SKM-1 treated with dmso at 0.1 percent for 144 hours (cell line): ENCODE data around the gene SLC30A10.
"Not testable (repeated sequence)": the region's sequence is repeated elsewhere in the genome, so short reads cannot be mapped to it uniquely, and the experiment has no call there.

Source experiments
- DNase-seq: peaks from one replicate; lab custom pipeline; 2025; ENCODE audit not compliant: unreplicated experiment; lab: John Stamatoyannopoulos, UW

Gene SLC30A10

DNA sequence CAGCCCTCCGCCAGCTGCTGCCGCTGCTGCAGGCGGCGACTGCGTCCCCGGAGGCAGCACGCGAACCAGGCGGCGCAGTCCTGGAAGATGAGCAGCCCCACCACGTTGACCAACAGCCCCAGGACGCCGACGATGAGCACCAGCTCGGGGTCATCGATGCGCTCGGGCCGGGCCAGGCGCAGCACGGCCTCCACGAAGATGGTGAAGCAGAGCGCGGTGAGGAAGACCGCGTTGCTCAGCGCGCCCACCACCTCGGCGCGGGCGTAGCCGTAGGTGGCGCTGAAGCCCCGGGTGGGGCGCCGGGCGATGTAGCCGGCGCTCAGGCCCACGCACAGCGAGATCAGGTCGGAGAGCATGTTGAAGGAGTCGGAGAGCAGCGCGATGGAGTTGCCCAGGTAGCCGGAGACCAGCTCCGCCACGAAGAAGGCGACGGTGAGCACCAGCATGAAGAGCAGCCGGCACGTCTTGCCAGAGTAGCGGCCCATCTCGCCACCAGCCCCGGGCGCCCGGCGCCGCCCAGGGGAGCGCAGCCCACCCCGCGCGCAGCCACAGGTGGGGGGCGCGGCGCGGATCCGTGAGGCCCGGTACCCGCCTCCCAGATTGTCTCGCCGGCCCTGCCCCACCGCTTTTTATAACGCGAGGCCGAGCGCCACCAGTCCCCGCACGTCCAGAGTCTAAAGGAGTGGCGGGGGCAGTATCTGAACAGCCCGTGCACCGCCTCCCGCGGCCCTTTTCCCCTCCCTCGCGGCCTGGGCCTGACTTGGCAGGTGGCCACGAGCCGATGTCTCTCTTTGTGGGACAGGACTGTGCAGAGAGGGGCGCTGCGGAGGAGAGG lies at the start of gene SLC30A10:
SLC30A10 (minus strand) TSS at position 602 of the 835 bp plus-strand sequence; CDS start at position 485, 117 bp downstream.
- no peak for DNase-seq

DNA sequence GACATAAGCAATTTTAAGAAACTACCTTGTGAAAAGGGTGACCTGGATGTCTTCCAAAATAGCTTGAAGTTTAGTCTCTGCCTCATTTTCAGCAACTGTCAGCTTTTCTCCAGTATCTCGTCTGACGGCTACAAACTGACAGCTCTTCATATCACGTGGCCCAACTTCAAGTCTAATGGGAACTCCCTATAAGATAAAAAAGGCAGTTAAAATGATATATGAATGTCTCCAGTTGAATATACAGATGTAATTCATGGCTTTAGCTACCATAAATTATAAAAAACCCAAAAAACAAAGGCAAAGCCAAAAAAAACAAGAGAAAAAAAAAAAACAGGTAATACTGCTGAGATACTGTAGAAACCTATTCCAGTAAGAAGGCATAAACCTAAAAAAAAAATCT lies 44.9 kb upstream of the SLC30A10 start:
- DNase-seq, result no peak

DNA sequence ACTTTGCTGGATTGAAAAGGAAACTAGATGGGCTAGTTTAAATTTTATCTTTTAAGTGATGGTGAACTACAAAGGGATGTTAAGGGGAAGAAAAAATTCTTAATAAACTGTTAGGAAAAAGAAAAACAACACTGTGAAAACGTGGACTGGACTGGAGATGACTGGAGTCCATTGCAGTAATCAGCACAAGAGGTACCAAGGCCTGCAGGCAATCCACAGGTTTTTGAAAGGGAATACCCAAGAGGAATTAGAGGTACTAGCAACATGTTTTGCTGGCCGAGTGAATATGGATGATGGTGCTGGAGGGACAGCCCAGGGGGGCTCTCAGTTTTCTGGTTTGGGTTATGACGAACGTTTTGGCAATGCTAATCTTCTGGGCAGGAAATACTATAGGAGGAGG lies 39.0 kb upstream of the SLC30A10 start:
- no peak for DNase-seq

DNA sequence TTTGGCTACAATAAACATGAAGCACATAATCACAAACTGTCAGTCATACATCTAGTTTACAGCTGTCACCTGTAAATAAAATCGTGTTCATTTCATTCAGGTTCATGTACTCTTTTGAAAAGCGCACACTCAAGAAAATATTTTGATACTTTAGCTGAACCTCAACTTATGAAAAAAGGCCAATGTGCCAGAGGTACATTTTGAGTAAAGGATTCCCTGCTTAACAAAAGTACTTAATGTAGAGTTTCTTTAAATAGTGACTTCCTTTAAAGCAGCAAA lies 37.7 kb upstream of the SLC30A10 start:
- no peak for DNase-seq

DNA sequence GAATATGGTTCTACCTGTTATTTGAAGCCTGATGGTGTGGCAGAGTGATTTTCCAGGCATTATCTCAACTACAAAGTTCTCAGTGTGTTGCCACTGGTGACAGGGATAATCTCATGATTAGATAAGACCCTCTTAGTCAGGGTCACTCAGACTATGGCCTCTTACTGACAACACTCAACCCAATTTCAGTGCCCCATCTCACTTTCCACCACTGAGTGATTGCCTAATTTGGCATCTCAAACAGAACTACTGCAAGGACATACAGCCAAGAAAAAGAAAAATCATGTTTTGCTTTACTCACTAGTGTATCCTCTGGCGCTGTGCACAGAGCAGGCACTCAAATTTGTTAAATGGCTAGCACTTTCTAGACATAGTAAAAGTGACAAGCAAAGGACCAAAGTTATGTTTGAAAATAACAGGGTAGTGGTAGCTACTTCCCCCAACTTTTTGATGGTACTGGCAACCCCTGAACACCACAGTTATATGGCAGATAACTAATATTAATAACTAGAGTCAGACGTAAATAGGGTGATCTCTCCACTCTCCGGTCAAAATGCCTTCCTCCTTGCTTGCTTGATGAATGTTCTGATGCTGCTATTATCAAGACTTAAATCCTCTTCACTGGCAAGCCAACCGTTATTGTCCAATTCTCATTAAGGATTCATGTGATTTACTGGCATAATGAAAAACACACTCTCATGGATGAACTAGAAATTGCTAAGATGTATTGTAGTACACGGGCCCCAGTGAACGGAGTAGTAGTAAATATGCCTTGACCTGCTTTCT lies 37.1 kb upstream of the SLC30A10 start:
- DNase-seq, result no peak

DNA sequence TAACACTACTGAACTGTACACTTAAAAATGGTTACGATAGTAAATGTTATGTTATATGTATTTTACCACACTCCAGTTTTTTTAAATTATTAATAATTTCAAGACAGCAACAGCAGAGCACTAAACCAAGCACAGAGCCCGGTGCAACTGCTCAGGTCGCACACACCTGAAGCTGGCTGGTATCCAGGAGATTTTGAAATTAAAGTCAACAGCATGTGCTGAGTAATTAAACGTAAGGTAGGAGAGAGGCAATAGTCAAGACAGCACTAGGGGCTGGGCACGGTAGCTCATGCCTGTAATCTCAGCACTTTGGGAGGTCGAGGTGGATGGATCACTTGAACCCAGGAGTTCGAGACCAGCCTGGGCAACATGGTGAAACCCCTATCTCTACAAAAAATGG lies 35.1 kb upstream of the SLC30A10 start:
- DNase-seq, result no peak

DNA sequence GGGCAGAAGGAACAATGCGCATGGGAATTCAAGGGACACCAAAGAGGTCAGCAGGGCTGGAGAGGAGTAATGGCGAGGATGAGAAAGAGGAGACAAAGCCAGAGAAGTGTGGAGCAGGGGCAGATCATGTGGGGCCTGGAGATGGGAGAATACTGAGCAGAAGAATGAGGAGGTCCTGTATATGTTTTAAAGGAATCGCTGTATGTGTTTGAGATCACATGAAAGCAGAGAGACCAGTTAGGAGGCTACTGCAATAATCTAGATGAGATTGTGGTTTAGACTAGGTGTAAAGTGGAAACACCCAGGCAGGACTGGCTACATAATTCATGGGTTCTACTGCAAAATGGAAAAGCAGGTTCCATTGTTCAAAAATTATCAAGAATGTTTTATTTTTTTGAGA lies 33.3 kb upstream of the SLC30A10 start:
- DNase-seq, result no peak

DNA sequence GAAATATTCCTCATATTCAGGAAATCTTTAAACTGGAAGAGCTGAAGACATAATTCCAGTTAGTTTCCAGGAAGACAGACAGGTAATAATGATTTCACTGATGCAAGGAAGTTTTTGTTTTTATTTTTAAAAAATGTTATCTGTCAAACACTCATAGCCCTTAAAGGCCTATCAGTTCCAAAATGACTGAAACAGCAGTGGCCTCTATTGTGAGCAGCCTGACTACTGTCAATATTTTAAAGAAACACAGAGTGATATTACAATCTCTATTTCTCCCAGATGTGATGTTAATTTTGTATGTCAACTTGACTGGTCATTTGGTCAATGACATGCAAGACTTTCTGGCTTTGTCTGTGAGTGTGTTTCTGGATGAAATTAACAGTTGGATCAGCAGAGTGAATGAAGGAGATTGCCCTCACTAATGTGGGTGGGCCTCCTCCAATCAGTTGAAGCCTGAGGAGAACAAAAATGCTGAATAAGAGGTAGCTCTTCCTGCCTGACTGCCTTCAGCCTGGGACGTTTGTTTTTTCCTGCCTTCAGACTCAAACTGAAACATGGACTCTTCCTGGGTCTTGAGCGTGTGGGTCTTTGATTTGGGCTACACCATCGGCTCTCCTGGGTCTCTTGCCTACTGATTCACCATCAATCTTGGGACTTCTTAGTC lies 31.3 kb upstream of the SLC30A10 start:
- DNase-seq, result no peak

DNA sequence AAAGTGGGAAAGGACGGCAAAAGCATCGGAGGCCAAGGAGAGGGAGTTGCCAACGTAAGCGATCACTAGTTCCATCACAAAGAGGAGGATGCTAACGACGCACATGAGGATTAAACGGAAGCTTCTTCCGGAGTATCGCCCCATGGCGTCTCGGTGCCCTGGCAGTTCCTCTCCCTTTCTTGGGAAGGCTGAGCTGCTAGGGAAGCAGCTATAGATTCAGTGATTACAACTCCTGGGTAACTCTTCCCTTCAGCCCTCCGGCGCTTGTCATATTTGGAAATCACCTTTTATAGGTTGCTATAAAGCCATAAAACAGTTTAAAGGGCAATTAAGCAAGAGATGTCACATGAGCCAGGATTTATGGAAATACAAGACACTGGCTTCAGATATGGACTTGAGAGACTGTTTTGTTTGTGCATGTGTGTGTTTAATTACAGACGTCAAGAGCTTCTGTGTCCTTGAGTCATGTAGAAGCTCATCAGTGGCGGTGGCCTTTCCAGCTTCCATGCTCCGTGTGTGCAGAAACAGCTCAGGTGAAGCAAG lies 30.6 kb upstream of the SLC30A10 start:
- DNase-seq, result no peak

DNA sequence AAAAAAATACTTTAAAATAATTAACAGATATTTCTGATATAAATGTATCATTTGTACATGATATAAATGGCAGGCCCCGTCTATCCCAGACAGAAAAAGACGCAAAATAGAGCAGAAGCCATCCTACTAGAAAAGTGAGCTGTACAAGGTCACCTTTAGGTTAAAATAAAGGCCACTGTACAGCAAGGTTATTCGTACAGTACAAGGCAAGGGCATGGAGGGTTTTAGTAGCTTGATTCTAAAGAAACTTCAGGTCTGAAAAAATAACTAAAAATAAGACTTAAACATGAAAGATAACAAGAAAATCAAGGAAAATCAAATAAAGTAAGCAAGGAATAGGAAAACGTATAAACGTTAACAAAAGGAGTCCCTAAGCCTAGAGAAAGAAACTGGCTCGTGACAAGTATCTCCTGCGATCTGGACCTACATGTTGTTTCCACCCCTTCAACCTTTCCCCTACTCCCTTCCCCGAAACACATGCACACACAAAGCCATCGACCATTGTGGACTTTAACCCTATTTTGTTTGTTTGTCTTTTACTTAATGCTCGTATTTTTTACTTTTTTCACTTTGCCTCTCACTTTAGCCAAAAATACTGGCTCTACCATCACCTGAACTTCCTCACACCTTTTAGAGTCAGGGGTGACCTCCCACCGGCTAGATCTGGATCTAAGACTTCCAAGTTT lies 26.5 kb upstream of the SLC30A10 start:
- DNase-seq, result no peak

DNA sequence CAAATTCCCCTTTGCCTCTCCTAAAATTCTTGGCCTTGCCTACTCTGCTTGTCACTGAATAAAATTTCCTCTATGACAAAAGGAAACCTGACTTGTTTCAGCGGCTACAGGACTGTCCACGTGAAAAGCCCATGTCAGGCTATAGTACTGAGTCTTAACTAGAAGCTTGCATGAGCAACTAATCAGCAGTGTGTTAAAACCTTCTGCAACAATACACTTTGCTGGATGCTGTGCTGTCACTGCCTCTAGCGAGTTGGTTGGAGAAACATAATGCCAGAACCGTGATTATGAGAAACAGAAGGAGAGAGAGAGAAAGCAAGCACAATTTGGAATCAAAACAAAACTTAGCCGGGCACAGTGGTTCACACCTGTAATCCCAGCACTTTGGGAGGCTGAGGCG lies 25.7 kb upstream of the SLC30A10 start:
- DNase-seq, result no peak

DNA sequence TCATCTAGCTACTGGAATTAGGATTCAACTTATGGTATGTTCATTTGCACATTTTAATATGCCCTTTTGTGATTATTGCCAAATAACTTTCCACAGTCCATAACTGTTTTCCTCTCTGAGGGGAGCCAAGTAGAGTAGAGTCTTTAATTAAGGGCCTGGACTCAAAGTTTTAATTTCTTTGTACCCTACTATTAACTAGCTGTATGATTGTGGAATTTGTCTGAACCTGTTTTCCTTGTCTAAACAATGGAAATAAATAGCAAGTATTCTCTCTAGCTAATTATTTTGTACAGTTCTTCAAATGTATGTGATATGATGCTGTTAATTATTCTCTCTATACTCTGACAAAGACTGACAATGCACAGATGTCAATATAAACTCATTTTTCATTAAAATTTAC lies 24.0 kb upstream of the SLC30A10 start:
- DNase-seq, result no peak

DNA sequence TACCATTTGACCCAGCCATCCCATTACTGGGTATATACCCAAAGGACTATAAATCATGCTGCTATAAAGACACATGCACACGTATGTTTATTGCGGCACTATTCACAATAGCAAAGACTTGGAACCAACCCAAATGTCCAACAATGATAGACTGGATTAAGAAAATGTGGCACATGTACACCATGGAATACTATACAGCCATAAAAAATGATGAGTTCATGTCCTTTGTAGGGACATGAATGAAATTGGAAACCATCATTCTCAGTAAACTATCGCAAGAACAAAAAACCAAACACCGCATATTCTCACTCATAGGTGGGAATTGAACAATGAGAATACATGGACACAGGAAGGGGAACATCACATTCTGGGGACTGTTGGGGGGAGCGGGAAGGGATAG lies 20.9 kb upstream of the SLC30A10 start:
- not testable (repeated sequence) for DNase-seq

DNA sequence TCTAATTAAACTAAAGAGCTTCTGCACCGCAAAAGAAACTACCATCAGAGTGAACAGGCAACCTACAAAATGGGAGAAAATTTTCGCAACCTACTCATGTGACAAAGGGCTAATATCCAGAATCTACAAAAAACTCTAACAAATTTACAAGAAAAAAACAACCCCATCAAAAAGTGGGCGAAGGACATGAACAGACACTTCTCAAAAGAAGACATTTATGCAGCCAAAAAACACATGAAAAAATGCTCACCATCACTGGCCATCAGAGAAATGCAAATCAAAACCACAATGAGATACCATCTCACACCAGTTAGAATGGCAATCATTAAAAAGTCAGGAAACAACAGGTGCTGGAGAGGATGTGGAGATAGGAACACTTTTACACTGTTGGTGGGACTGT lies 20.4 kb upstream of the SLC30A10 start:
- DNase-seq, result not testable (repeated sequence)

DNA sequence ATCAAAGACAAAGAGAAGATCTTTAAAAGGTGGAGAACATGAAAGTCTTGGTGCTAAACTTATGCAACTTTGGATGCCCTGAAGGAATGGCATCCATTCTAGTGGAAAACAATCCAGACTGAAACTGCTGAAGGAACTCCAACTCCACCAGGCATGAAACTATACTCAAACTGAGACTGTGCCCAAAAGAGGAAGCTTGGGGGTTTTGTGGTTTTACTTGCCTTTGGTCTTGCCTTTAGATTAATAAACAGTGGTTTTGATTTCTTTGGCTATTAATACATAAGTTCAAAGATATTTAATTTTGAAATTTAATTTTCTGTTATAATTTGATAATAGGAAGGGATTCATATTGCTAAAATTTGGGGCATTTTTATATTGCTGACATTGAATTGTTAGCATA lies 17.4 kb upstream of the SLC30A10 start:
- DNase-seq, result peak; percentile 83

DNA sequence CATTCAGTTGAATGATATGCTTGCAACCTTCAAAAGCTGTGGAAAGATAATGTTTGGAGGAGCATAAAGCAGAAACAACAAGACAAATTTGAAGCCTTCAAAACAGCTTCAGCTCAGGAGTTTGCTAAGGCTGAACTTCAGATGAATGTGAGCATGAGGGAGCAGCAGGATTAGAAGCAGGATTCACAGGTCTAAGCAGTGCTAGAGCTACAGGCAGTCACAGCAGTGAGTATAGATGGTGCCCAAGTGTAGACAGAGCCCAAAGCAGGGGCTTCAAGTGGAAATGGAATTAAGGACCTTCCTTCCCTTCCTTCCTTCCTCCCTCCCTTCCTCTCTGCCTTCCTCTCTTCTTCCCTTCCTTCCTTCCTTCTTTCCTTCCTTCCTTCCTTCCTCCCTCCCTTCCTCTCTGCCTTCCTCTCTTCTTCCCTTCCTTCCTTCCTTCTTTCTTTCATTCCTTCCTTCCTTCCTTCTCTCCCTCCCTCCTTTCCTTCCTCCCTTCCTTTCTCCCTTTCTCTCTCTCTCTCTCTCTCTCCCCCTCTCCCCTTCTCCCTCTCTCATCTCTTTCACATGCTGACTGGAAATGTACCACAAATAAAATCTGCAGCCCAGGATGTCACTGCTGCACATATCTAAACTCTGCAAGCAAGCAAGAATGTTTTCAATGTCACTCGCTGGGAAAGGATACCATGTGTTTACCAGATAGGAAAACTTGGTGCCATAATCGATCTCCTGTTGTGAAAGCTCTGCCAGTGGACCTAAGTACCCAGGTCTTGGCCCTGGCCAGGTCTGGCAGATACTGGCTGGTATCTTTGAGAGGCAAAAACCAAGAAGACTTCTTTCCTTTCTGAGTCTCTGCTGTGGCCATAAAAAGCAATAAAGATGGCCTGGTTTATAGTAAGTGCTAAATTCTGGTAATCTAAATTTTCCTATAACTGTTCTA lies 13.1 kb upstream of the SLC30A10 start:
- no peak for DNase-seq

DNA sequence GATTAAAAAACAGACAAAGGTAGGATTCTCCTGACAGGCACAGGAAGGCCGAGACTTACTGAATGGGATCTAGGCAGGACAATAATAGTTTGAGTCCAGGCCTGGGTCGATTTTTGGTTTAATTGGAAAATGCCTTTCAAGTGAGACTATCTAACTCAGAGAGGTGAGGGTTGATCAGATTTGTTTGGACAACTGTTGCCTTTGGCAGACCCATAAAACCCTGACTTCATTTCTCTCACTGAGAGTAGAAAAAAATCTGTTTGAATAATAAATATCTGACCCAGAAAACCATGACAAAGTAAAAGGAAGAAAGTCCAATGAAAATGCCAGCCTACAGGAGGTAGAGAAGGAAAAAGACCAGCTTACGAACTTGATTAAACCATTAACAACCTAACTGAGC lies 12.3 kb upstream of the SLC30A10 start:
- no peak for DNase-seq

DNA sequence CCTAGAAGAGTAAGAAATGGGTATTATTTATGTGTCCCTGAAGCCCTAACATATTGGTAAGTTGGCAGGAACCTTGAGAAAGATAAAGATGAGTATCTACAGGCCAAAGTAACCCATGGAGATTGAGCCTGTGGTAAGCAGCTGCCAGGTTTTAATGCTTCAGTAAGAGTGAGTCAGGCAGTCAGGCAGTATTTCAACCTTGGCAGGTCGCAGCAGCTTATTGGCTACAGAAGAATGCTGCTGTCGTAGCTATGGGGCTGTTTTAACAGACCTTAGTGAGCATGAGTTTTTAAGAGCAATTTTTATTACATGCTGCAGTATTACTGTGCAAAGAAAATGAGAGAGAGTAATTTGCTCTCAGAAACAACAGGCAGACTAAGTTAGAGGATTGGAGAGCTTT lies 10.3 kb upstream of the SLC30A10 start:
- no peak for DNase-seq

DNA sequence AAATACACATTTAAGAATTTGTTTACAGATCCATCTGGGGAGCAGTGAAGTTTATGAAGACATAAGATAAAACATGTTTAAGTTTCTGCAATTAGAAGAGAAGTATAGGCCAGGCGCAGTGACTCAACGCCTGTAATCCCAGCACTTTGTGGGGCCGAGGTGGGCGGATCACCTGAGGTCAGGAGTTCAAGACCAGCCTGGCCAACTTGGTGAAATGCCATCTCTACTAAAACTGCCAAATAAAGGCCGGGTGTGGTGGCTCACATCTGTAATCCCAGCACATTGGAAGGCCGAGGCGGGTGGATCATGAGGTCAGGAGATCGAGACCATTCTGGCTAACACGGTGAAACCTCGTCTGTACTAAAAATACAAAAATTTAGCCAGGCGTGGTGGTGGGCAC lies 5.4 kb upstream of the SLC30A10 start:
- DNase-seq, result not testable (repeated sequence)

DNA sequence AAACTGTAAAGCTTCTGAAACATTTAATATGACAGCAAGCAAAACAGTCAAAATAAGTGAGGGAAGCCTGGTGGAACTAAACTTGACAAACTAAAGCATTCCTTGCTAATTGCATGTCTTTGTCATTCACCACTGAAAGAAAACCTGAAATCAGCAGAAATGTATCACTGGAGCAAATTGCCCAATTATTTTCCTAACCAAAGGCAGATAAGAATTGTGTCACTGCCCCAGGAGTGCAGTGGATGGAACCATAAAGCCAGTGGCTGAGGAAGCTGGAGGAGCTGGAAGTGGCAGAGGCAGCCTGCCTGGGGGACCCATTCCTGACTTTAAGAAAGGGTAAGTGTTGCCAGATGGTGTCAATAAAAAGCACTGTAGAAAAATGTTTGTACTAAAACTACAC lies 2.7 kb upstream of the SLC30A10 start:
- no peak for DNase-seq
